ENCODE results near the gene CAPZA1. TPM values are rescaled to one million over a fixed set of nuclear protein-coding genes. Genes with fewer than 3 reads are reported as not detected.

Gene CAPZA1
- total and polyA plus RNA-seq, 12 donors = 60.1 to 178 (median 94.0) TPM

DNA sequence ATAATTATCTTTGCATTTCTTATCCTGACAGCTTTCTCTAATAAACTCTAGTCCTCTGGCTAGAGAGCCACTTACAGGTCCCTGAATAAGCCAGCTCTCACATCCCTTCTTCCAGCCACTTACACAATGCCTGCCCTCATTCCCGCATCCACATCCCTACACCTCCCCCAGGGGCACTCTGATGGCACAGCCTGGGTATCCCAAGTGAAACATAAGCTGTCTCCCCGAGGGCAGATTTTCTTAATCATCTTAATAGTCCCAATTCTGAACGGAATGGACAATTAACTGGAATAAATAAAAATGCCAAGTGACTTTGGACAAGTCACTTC lies 82.4 kb downstream of the CAPZA1 start:
- H3K27me3 ChIP-seq = no peaks in the 10 kb centered on the region
- H3K36me3 ChIP-seq (replicated peaks in 1 of 2) = peaks cover 0 to 53% of the 10 kb centered on the region in 2 donors
- TF ChIP-seq, protein P1, sequence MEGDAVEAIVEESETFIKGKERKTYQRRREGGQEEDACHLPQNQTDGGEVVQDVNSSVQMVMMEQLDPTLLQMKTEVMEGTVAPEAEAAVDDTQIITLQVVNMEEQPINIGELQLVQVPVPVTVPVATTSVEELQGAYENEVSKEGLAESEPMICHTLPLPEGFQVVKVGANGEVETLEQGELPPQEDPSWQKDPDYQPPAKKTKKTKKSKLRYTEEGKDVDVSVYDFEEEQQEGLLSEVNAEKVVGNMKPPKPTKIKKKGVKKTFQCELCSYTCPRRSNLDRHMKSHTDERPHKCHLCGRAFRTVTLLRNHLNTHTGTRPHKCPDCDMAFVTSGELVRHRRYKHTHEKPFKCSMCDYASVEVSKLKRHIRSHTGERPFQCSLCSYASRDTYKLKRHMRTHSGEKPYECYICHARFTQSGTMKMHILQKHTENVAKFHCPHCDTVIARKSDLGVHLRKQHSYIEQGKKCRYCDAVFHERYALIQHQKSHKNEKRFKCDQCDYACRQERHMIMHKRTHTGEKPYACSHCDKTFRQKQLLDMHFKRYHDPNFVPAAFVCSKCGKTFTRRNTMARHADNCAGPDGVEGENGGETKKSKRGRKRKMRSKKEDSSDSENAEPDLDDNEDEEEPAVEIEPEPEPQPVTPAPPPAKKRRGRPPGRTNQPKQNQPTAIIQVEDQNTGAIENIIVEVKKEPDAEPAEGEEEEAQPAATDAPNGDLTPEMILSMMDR (IDR thresholded peaks at IDR 0.05) = no peak
- TF ChIP-seq POLR2A (IDR thresholded peaks at IDR 0.05) = no peak
- no peak for DNase-seq
- H3K4me1 ChIP-seq (replicated peaks in 1 of 2) = peaks cover 48 to 76% of the 10 kb centered on the region in 2 donors
- no peak overlapping the region for H3K4me3 ChIP-seq
- intact Hi-C loops (cut with DNase I) = no loop called here
- peak overlapping the region in 4 of 5 donors; percentile 15 to 95 (median 90) for H3K27ac ChIP-seq
- H3K9me3 ChIP-seq (replicated peaks in 1 of 3) = no peaks in the 10 kb centered on the region
- WGBS, 4 donors = 55 to 71% (median 63%) methylated on average over 3 of the region's 3 CpGs

DNA sequence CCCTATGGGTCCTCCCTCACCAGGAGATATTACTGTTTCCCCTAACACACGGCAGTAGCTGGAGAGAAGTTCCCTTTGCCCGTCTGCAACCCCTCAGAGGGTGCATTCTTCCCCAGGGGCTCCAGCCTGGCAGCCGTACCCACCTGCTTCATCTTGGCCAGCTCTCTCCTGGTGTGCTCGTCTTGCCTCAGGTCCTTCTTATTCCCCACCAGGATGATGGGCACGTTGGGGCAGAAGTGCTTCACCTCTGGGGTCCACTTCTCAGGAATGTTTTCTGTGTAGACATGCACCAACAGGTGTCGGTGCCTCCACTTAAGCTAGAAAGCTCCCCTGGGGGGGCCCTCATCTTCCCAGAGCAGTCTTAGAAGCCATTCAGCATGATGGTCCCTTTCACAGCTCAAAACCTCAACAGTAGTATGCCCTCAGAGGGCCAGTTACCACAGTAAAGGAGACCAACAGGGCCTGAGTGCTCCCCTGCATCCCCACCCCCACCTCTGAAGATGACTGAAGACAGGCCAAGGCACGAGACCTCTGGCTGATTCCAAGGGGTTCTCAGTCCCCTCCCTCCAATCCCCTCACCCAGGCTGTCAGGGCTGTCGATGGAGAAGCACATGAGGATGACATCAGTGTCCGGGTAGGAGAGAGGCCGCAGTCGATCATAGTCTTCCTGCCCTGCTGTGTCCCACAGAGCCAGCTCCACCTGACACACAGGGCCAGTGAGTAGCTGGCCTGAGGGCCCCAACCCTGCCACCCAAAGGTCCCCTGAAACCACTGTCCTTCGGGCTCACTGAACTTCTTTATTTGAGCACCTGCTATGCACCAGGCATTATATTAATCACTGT lies 83.0 kb downstream of the CAPZA1 start:
- peak in 1 of 7 donors; percentile 8 for DNase-seq
- Histone ChIP-seq H3K36me3 (replicated peaks in 1 of 2) (peaks cover 0 to 47% of the 10 kb centered on the region in 2 donors), H3K9me3 (replicated peaks in 1 of 3) (no peaks in the 10 kb centered on the region), H3K27me3 (no peaks in the 10 kb centered on the region), H3K27ac (peak overlapping the region in 3 of 5 donors; percentile 16 to 95 (median 88)), H3K4me3 (no peak overlapping the region), H3K4me1 (replicated peaks in 1 of 2) (peaks cover 48 to 76% of the 10 kb centered on the region in 2 donors)
- intact Hi-C loops (cut with DNase I) = no loop called here
- TF ChIP-seq, protein P1 (IDR thresholded peaks at IDR 0.05) = no peak
- no peak for TF ChIP-seq POLR2A (IDR thresholded peaks at IDR 0.05)
- WGBS, 4 donors = 67 to 71% (median 69%) methylated on average over 11 to 12 of the region's 12 CpGs

DNA sequence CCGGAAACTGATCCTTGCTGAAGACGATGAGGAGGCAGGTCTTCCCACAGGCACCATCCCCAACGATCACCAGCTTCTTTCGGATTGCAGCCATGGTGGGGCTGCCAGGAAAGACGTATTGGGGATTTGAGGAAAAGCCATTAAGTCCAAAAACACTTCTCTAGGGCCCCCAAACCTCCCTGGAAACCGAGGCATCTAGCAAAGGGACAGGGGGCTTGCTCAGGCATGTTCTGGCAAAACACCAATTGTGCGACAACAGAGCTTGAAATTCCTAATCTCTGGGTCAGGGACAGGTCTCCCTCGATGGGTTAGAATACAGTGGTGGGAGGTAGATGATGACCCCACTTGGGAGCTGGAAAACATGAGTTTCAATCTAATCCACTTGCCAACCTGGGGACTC lies 84.1 kb downstream of the CAPZA1 start:
- no peaks in the 10 kb centered on the region for H3K9me3 ChIP-seq (replicated peaks in 1 of 3)
- TF ChIP-seq, protein P1 (IDR thresholded peaks at IDR 0.05) = no peak
- TF ChIP-seq POLR2A (IDR thresholded peaks at IDR 0.05) = no peak
- peak overlapping the region in 3 of 5 donors; percentile 88 to 95 (median 93) for H3K27ac ChIP-seq
- peaks cover 48 to 68% of the 10 kb centered on the region in 2 donors for H3K4me1 ChIP-seq (replicated peaks in 1 of 2)
- intact Hi-C loops (cut with DNase I) = no loop called here
- peaks cover 0 to 37% of the 10 kb centered on the region in 2 donors for H3K36me3 ChIP-seq (replicated peaks in 1 of 2)
- H3K4me3 ChIP-seq = peak overlapping the region in 1 of 4 donors; percentile 85
- no peaks in the 10 kb centered on the region for H3K27me3 ChIP-seq
- peak in 1 of 7 donors; percentile 8 for DNase-seq
- WGBS, 4 donors = 70 to 78% (median 75%) methylated on average over 8 of the region's 8 CpGs

DNA sequence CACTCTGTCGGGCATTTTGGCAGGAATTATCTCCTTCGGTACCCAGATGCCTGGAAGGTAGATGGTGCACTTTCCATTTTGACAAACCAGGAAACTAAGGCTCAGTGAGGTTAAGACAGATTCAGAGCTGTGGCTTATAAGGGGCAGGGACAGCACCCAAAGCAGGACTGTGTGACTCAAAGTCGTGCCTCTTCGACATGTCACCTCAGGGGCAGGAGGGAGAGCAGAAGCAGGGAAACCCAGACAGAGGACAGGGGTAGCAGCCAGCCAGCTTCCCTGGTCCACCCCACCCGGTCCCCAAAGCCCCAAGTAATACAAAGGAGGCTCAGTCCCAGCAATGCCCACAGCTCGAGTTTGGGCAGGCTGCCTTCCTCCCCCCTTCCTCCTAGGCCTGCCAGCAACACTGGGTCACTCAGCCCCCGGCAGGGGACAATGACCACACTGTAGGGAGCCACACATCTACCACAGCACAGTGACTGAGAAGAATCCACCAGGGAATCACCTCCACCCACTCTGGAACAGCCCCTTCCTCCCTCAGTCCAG lies 84.8 kb downstream of the CAPZA1 start:
- peak in 3 of 7 donors; percentile 30 to 48 (median 44) for DNase-seq
- Histone ChIP-seq H3K36me3 (replicated peaks in 1 of 2) (peaks cover 0 to 35% of the 10 kb centered on the region in 2 donors), H3K9me3 (replicated peaks in 1 of 3) (no peaks in the 10 kb centered on the region), H3K4me1 (replicated peaks in 1 of 2) (peaks cover 47 to 61% of the 10 kb centered on the region in 2 donors), H3K27ac (peak overlapping the region; percentile 45 to 95 (median 88)), H3K27me3 (no peaks in the 10 kb centered on the region), H3K4me3 (peak overlapping the region in 1 of 4 donors; percentile 85)
- intact Hi-C loops (cut with DNase I) = no loop called here
- TF ChIP-seq, protein P1 (IDR thresholded peaks at IDR 0.05) = no peak
- no peak for TF ChIP-seq POLR2A (IDR thresholded peaks at IDR 0.05)
- WGBS, 4 donors = 28 to 50% (median 35%) methylated on average over 3 to 7 of the region's 7 CpGs

Data from adrenal gland (tissue), 12 donors.